Astrocyte (in vitro differentiated cells and primary cell): ENCODE data around the gene STK4.

ENCODE experiments used
- CTCF ChIP-seq: IDR thresholded peaks from 2 replicates; pipeline ENCODE4 v1.5.1; 2011; ENCODE audit warnings: low read depth, mild to moderate bottlenecking, inconsistent platforms, low read length, moderate library complexity; ENCODE audit not compliant: insufficient read depth
- EZH2 ChIP-seq: IDR thresholded peaks from 2 replicates; pipeline ENCODE4 v1.6.1; 2012; ENCODE audit warnings: mild to moderate bottlenecking, low read length, inconsistent platforms; ENCODE audit not compliant: insufficient read depth

DNA sequence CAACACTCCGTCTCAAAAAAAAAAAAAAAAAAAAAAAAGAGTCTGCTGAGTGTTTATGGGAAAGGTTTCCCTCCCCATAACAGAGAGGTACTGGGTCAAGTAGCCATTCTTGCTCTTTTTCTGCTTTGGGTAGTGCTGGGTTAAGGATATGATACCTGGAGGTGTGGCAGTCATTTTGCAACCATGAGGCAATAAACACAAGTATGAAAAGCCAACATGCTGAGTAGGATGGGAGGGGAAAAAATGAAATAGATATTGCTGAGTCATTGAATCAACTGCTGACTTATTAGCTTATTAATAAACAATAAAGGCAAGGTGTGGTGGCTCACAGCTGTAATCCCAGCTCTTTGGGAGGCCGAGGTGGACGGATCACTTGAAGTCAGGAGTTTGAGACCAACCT lies 3.8 kb upstream of the STK4 start:
- TF ChIP-seq CTCF (no peak), EZH2 (no peak)
